Liver (tissue), 3 donors: ENCODE data around the gene BCAS4.

Source experiments
- ATF3 ChIP-seq: IDR thresholded peaks from 2 replicates; pipeline ENCODE4 v1.6.1; 2016; ENCODE audit warnings: antibody characterized with exemption
- JUND ChIP-seq, 2 donors: IDR thresholded peaks; 2 replicates each; pipeline ENCODE4 v1.6.1; 2016; ENCODE audit warnings: antibody characterized with exemption in 2 of 2
- RXRA ChIP-seq, 2 donors: IDR thresholded peaks; 2 replicates each; pipeline ENCODE4 v1.6.1; 2017 to 2018; ENCODE audit warnings: antibody characterized with exemption in 2 of 2, mild to moderate bottlenecking in 1 of 2
- TF ChIP-seq, protein P1 (sequence below): IDR thresholded peaks from 2 replicates; pipeline ENCODE4 v1.6.1; 2016; ENCODE audit warnings: antibody characterized with exemption, mild to moderate bottlenecking
- TF ChIP-seq, protein P2 (sequence below): fragments of 150-350 bp; IDR thresholded peaks from 2 replicates; pipeline ENCODE4 v1.5.1; 2017; ENCODE audit warnings: improper control_type of control experiment, low read depth, low read length; ENCODE audit not compliant: missing input control
- TF ChIP-seq, protein P3 (sequence below): IDR thresholded peaks from 2 replicates; pipeline ENCODE4 v1.6.1; 2016; ENCODE audit warnings: antibody characterized with exemption
- donor health status: healthy.
- donor health status: healthy.

DNA sequence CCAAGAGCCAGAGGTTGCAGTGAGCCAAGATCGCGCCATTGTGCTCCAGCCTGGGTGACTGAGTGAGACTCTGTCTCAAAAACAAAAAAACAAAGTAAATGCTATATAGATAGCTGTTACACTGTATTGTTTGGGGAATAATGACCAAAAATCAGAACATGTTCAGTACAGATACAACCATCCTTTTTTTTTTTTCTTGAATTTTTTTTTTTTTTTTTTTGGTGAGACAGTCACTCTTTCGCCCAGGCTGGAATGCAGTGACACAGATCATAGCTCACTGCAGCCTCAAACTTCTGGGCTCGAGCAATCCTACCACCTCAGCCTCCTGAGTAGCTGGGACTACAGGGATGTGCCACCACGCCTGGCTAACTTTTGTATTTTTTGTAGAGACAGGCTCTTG, 63.7 kb downstream of the BCAS4 start:
- no peak for TF ChIP-seq RXRA (IDR thresholded peaks at IDR 0.05)
- no peak for TF ChIP-seq ATF3
- TF ChIP-seq, protein P1, sequence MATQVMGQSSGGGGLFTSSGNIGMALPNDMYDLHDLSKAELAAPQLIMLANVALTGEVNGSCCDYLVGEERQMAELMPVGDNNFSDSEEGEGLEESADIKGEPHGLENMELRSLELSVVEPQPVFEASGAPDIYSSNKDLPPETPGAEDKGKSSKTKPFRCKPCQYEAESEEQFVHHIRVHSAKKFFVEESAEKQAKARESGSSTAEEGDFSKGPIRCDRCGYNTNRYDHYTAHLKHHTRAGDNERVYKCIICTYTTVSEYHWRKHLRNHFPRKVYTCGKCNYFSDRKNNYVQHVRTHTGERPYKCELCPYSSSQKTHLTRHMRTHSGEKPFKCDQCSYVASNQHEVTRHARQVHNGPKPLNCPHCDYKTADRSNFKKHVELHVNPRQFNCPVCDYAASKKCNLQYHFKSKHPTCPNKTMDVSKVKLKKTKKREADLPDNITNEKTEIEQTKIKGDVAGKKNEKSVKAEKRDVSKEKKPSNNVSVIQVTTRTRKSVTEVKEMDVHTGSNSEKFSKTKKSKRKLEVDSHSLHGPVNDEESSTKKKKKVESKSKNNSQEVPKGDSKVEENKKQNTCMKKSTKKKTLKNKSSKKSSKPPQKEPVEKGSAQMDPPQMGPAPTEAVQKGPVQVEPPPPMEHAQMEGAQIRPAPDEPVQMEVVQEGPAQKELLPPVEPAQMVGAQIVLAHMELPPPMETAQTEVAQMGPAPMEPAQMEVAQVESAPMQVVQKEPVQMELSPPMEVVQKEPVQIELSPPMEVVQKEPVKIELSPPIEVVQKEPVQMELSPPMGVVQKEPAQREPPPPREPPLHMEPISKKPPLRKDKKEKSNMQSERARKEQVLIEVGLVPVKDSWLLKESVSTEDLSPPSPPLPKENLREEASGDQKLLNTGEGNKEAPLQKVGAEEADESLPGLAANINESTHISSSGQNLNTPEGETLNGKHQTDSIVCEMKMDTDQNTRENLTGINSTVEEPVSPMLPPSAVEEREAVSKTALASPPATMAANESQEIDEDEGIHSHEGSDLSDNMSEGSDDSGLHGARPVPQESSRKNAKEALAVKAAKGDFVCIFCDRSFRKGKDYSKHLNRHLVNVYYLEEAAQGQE = no peak
- TF ChIP-seq, protein P2, sequence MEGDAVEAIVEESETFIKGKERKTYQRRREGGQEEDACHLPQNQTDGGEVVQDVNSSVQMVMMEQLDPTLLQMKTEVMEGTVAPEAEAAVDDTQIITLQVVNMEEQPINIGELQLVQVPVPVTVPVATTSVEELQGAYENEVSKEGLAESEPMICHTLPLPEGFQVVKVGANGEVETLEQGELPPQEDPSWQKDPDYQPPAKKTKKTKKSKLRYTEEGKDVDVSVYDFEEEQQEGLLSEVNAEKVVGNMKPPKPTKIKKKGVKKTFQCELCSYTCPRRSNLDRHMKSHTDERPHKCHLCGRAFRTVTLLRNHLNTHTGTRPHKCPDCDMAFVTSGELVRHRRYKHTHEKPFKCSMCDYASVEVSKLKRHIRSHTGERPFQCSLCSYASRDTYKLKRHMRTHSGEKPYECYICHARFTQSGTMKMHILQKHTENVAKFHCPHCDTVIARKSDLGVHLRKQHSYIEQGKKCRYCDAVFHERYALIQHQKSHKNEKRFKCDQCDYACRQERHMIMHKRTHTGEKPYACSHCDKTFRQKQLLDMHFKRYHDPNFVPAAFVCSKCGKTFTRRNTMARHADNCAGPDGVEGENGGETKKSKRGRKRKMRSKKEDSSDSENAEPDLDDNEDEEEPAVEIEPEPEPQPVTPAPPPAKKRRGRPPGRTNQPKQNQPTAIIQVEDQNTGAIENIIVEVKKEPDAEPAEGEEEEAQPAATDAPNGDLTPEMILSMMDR = no peak
- no peak for TF ChIP-seq JUND (IDR thresholded peaks at IDR 0.05)
- TF ChIP-seq, protein P3, sequence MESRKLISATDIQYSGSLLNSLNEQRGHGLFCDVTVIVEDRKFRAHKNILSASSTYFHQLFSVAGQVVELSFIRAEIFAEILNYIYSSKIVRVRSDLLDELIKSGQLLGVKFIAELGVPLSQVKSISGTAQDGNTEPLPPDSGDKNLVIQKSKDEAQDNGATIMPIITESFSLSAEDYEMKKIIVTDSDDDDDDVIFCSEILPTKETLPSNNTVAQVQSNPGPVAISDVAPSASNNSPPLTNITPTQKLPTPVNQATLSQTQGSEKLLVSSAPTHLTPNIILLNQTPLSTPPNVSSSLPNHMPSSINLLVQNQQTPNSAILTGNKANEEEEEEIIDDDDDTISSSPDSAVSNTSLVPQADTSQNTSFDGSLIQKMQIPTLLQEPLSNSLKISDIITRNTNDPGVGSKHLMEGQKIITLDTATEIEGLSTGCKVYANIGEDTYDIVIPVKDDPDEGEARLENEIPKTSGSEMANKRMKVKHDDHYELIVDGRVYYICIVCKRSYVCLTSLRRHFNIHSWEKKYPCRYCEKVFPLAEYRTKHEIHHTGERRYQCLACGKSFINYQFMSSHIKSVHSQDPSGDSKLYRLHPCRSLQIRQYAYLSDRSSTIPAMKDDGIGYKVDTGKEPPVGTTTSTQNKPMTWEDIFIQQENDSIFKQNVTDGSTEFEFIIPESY = no peak
